ENCODE data around the gene EXD2.
"Not testable (repeated sequence)": the region's sequence is repeated elsewhere in the genome, so short reads cannot be mapped to it uniquely, and the experiment has no call there.

The EXD2 gene

GRCh38 chr14:69204753-69205152, 13.5 kb downstream of the EXD2 start:
- no peak for DNase-seq

- DNase-seq = no peak
Measured at GRCh38 chr14:69207435-69208041, 16.2 kb downstream of the EXD2 start.

GRCh38 chr14:69208666-69209065, 17.4 kb downstream of the EXD2 start:
- no peak for DNase-seq

GRCh38 chr14:69214393-69214792, 23.1 kb downstream of the EXD2 start:
- DNase-seq = no peak

GRCh38 chr14:69217663-69218062, 26.4 kb downstream of the EXD2 start:
- not testable (repeated sequence) for DNase-seq

- no peak for DNase-seq
Measured at GRCh38 chr14:69224946-69225345, 33.6 kb downstream of the EXD2 start.

- no peak for DNase-seq
Measured at GRCh38 chr14:69226178-69226577, 34.9 kb downstream of the EXD2 start.

- DNase-seq = no peak
Measured at GRCh38 chr14:69226736-69227135, 35.4 kb downstream of the EXD2 start.

- DNase-seq = no peak
Measured at GRCh38 chr14:69231486-69231885, 40.2 kb downstream of the EXD2 start.

- no peak for DNase-seq
Measured at GRCh38 chr14:69232388-69232787, 41.1 kb downstream of the EXD2 start.

GRCh38 chr14:69234106-69234505, 42.8 kb downstream of the EXD2 start:
- DNase-seq = no peak

GRCh38 chr14:69235708-69236107, 44.4 kb downstream of the EXD2 start:
- DNase-seq = no peak

- DNase-seq = no peak
Measured at GRCh38 chr14:69237142-69237541, 45.8 kb downstream of the EXD2 start.

GRCh38 chr14:69237584-69237983, 46.3 kb downstream of the EXD2 start:
- no peak for DNase-seq

- DNase-seq = no peak
Measured at GRCh38 chr14:69238883-69239282, 47.6 kb downstream of the EXD2 start.

GRCh38 chr14:69240527-69241173, 49.4 kb downstream of the EXD2 start:
- DNase-seq = no peak

GRCh38 chr14:69241577-69241976, 50.3 kb downstream of the EXD2 start:
- DNase-seq = no peak

- DNase-seq = peak; percentile 44
Measured at GRCh38 chr14:69242311-69243224, 51.3 kb downstream of the EXD2 start.

GRCh38 chr14:69244946-69245345, 53.6 kb downstream of the EXD2 start:
- no peak for DNase-seq

- DNase-seq = no peak
Measured at GRCh38 chr14:69246331-69246730, 55.0 kb downstream of the EXD2 start.

GRCh38 chr14:69247676-69248440, 56.6 kb downstream of the EXD2 start:
- no peak for DNase-seq

GRCh38 chr14:69249603-69250002, 58.3 kb downstream of the EXD2 start:
- no peak for DNase-seq

GRCh38 chr14:69252851-69253250, 61.6 kb downstream of the EXD2 start:
- no peak for DNase-seq

All from activated gamma-delta T cell treated with Interleukin-2 at 50 U/mL for 16 hours (primary cell).